ENCODE results near the gene PTCH2.

DNA sequence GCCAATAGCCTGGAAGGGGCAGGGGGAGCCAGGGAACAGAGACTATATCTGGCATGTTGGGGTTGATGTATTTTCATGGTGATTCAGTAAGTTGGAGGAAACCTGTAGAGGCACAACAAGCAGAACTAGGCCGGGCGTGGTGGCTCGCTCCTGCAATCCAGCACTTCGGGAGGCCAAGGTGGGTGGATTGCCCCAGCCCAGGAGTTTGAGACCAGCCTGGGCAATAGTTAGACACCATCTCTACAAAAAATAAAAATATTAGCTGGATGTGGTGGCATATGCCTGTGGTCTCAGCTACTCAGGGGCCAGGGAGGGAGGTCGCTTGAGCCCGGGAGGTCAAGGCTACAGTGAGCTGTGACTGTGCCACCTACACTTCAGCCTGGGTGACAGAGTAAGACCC, 10.1 kb upstream of the PTCH2 start:
- TF ChIP-seq, protein P1, sequence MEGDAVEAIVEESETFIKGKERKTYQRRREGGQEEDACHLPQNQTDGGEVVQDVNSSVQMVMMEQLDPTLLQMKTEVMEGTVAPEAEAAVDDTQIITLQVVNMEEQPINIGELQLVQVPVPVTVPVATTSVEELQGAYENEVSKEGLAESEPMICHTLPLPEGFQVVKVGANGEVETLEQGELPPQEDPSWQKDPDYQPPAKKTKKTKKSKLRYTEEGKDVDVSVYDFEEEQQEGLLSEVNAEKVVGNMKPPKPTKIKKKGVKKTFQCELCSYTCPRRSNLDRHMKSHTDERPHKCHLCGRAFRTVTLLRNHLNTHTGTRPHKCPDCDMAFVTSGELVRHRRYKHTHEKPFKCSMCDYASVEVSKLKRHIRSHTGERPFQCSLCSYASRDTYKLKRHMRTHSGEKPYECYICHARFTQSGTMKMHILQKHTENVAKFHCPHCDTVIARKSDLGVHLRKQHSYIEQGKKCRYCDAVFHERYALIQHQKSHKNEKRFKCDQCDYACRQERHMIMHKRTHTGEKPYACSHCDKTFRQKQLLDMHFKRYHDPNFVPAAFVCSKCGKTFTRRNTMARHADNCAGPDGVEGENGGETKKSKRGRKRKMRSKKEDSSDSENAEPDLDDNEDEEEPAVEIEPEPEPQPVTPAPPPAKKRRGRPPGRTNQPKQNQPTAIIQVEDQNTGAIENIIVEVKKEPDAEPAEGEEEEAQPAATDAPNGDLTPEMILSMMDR (IDR thresholded peaks at IDR 0.05 in 8 of 11, conservative IDR thresholded peaks at IDR 0.05 in 3 of 11): no peak
- TF ChIP-seq POLR2A (IDR thresholded peaks at IDR 0.05): no peak
